LHCN-M2 (cell line): Measurements from ENCODE around the gene PIGM. TPM values are rescaled to one million over a fixed set of nuclear protein-coding genes. Genes with fewer than 3 reads are reported as not detected.

Experiments used
- DNase-seq: peaks from one replicate; pipeline ENCODE4 v3.0.0-alpha.2; 2012; ENCODE audit warnings: low read depth
- total RNA-seq: library from RNA; depleted of rRNA; stranded (reverse); fragments of >200 nt; gene quantifications from 2 replicates; pipeline ENCODE4 v1.2.3, GENCODE V29; 2014; rRNA removed

Gene PIGM
- total RNA-seq, 1 experiment from 2014 or later, result 5.4 TPM

- no peak for DNase-seq
These were observed 42.2 kb downstream of the PIGM start for GRCh38 chr1:159989581-159989980.

GRCh38 chr1:159988006-159988405 is 43.8 kb downstream of the PIGM start:
- no peak for DNase-seq

- no peak for DNase-seq
These were observed 44.6 kb downstream of the PIGM start for GRCh38 chr1:159987186-159987585.

GRCh38 chr1:159986531-159986930 is 45.3 kb downstream of the PIGM start:
- no peak for DNase-seq

GRCh38 chr1:159986093-159986492 is 45.7 kb downstream of the PIGM start:
- no peak for DNase-seq

- no peak for DNase-seq
These were observed 46.3 kb downstream of the PIGM start for GRCh38 chr1:159985473-159985872.

- no peak for DNase-seq
These were observed 48.1 kb downstream of the PIGM start for GRCh38 chr1:159983681-159984080.

- no peak for DNase-seq
These were observed 49.5 kb downstream of the PIGM start for GRCh38 chr1:159982280-159982679.

- no peak for DNase-seq
These were observed 50.3 kb downstream of the PIGM start for GRCh38 chr1:159981351-159982055.

- DNase-seq, result no peak
These were observed 51.0 kb downstream of the PIGM start for GRCh38 chr1:159980786-159981185.

- no peak for DNase-seq
These were observed 51.7 kb downstream of the PIGM start for GRCh38 chr1:159980076-159980475.

GRCh38 chr1:159979257-159979656 is 52.5 kb downstream of the PIGM start:
- no peak for DNase-seq

- DNase-seq, result no peak
These were observed 53.7 kb downstream of the PIGM start for GRCh38 chr1:159978107-159978398.

- no peak for DNase-seq
These were observed 54.3 kb downstream of the PIGM start for GRCh38 chr1:159977364-159978106.

Other genes with a start within 250 kb of the PIGM start
- not detected in 2 replicates for gene FCRL6, start 229.6 kb downstream of the PIGM start, total RNA-seq
- not detected in 2 replicates for gene SLAMF8, start 205.1 kb downstream of the PIGM start, total RNA-seq
- gene VSIG8, start 169.3 kb downstream of the PIGM start, total RNA-seq, result not detected in 2 replicates
- 0.34 and 1.2 TPM in 2 replicates for gene CFAP45, start 131.8 kb downstream of the PIGM start, total RNA-seq
- 294 and 366 TPM in 2 replicates for gene TAGLN2, start 106.5 kb downstream of the PIGM start, total RNA-seq
- not detected in 2 replicates for gene IGSF9, start 86.4 kb downstream of the PIGM start, total RNA-seq
- gene SLAMF9, start 77.8 kb downstream of the PIGM start, total RNA-seq, result not detected in 2 replicates
- not detected in 2 replicates for gene KCNJ10, start 38.2 kb upstream of the PIGM start, total RNA-seq
- not detected in 2 replicates for gene KCNJ9, start 49.5 kb upstream of the PIGM start, total RNA-seq
- 21.7 and 22.2 TPM in 2 replicates for gene IGSF8, start 66.6 kb upstream of the PIGM start, total RNA-seq
- gene ATP1A2, start 83.8 kb upstream of the PIGM start, total RNA-seq, result 1.3 and 1.4 TPM in 2 replicates
- gene ATP1A4, start 119.6 kb upstream of the PIGM start, total RNA-seq, result not detected in 2 replicates
- not detected in 2 replicates for gene CASQ1, start 158.6 kb upstream of the PIGM start, total RNA-seq
- gene PEA15, start 173.4 kb upstream of the PIGM start, total RNA-seq, result 150 and 200 TPM in 2 replicates
- gene DCAF8, start 230.6 kb upstream of the PIGM start, total RNA-seq, result 73.1 and 76.4 TPM in 2 replicates